ENCODE data around the gene TFAP2A.

The TFAP2A gene

GRCh38 chr6:10399451-10399850 lies 15.4 kb downstream of the TFAP2A start:
- TF ChIP-seq TAF1 (IDR thresholded peaks at IDR 0.05; ENCODE audit: borderline replicate concordance, insufficient read depth, low read length), result no peak
- TF ChIP-seq SIN3A (IDR thresholded peaks at IDR 0.05; ENCODE audit: borderline replicate concordance, insufficient read depth, low read length), result no peak
- no peak for TF ChIP-seq FOXP2 (optimal IDR thresholded peaks at IDR 0.05; ENCODE audit: borderline replicate concordance, extremely low read depth, extremely low read length, insufficient read depth)
- no peak for TF ChIP-seq POLR2AphosphoS5 (IDR thresholded peaks at IDR 0.05; ENCODE audit: low read depth, low read length)
- TF ChIP-seq, protein P1, sequence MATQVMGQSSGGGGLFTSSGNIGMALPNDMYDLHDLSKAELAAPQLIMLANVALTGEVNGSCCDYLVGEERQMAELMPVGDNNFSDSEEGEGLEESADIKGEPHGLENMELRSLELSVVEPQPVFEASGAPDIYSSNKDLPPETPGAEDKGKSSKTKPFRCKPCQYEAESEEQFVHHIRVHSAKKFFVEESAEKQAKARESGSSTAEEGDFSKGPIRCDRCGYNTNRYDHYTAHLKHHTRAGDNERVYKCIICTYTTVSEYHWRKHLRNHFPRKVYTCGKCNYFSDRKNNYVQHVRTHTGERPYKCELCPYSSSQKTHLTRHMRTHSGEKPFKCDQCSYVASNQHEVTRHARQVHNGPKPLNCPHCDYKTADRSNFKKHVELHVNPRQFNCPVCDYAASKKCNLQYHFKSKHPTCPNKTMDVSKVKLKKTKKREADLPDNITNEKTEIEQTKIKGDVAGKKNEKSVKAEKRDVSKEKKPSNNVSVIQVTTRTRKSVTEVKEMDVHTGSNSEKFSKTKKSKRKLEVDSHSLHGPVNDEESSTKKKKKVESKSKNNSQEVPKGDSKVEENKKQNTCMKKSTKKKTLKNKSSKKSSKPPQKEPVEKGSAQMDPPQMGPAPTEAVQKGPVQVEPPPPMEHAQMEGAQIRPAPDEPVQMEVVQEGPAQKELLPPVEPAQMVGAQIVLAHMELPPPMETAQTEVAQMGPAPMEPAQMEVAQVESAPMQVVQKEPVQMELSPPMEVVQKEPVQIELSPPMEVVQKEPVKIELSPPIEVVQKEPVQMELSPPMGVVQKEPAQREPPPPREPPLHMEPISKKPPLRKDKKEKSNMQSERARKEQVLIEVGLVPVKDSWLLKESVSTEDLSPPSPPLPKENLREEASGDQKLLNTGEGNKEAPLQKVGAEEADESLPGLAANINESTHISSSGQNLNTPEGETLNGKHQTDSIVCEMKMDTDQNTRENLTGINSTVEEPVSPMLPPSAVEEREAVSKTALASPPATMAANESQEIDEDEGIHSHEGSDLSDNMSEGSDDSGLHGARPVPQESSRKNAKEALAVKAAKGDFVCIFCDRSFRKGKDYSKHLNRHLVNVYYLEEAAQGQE (IDR thresholded peaks at IDR 0.05; ENCODE audit: insufficient read depth in 1 of 2, low read depth in 2 of 2, low read length in 2 of 2), result no peak

GRCh38 chr6:10398446-10399218 lies 16.2 kb downstream of the TFAP2A start:
- TF ChIP-seq, protein P1 (IDR thresholded peaks at IDR 0.05; ENCODE audit: insufficient read depth in 1 of 2, low read depth in 2 of 2, low read length in 2 of 2), result no peak
- TF ChIP-seq SIN3A (IDR thresholded peaks at IDR 0.05; ENCODE audit: borderline replicate concordance, insufficient read depth, low read length), result no peak
- TF ChIP-seq POLR2AphosphoS5 (IDR thresholded peaks at IDR 0.05; ENCODE audit: low read depth, low read length), result no peak
- TF ChIP-seq FOXP2 (optimal IDR thresholded peaks at IDR 0.05; ENCODE audit: borderline replicate concordance, extremely low read depth, extremely low read length, insufficient read depth), result no peak
- TF ChIP-seq TAF1 (IDR thresholded peaks at IDR 0.05; ENCODE audit: borderline replicate concordance, insufficient read depth, low read length), result no peak

DNA sequence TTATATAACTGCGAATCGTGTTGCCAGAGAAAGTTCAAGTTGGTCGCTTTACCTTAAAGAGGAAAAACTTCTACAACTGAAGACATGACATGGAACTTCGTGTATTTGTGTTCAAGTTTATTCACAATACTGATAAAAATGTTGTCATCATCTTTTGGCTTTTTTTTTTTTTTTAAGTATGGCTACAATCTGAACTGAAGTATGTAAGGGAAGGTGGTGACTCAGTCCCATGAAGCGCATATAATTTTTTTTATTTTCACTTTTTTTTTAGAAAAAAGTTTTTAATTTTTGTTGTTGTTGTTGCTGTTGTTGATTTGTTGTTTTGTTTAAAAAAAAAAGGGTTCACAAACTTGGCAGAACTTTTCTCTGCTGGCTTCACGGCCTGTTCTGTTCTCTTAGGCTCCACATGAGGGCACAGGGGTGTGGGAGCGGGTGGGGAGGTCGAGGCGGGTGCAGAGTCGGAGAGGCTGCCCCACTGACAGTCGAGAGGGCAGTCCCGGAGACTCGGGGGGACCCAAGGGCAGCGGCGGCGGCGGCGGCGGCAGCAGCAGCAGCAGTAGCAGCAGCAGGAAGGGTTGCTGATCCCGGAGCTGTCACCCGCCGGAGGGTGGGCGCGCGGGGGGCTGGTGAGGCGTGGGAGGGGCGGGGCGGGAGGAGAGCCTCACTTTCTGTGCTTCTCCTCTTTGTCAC lies 17.0 kb downstream of the TFAP2A start:
- TF ChIP-seq POLR2AphosphoS5 (IDR thresholded peaks at IDR 0.05; ENCODE audit: low read depth, low read length), result no peak
- no peak for TF ChIP-seq SIN3A (IDR thresholded peaks at IDR 0.05; ENCODE audit: borderline replicate concordance, insufficient read depth, low read length)
- no peak for TF ChIP-seq FOXP2 (optimal IDR thresholded peaks at IDR 0.05; ENCODE audit: borderline replicate concordance, extremely low read depth, extremely low read length, insufficient read depth)
- TF ChIP-seq, protein P1 (IDR thresholded peaks at IDR 0.05; ENCODE audit: insufficient read depth in 1 of 2, low read depth in 2 of 2, low read length in 2 of 2), result no peak
- TF ChIP-seq TAF1 (IDR thresholded peaks at IDR 0.05; ENCODE audit: borderline replicate concordance, insufficient read depth, low read length), result no peak

DNA sequence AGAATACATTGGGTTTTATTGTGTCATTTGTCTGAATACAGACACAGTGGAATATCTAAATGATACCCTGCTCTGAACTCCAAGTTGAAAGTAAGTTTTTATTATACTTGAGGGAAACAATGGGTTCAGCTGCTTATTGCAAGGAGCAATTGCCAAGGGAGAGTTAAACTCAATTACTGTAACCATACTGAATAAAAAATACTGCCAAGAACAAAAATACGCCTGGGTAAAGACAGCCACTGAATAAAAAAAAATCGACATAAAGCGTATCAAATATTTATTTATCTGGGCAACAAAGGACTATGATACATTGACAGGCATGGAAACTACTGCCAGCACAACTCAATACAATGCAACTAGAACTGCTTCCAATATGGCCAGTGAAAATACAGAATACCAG lies 18.1 kb downstream of the TFAP2A start:
- TF ChIP-seq SIN3A (IDR thresholded peaks at IDR 0.05; ENCODE audit: borderline replicate concordance, insufficient read depth, low read length) (no peak), FOXP2 (optimal IDR thresholded peaks at IDR 0.05; ENCODE audit: borderline replicate concordance, extremely low read depth, extremely low read length, insufficient read depth) (no peak), TAF1 (IDR thresholded peaks at IDR 0.05; ENCODE audit: borderline replicate concordance, insufficient read depth, low read length) (no peak)
- TF ChIP-seq, protein P1 (IDR thresholded peaks at IDR 0.05; ENCODE audit: insufficient read depth in 1 of 2, low read depth in 2 of 2, low read length in 2 of 2), result no peak

Data from PFSK-1 (cell line).